Natural killer cell treated with Interleukin-12 subunit alpha and Interleukin-12 subunit beta and Interleukin-15 and Interleukin-18, amount 100 ng/mL, for 72 hours (primary cell): ENCODE measurements around the gene RSU1. TPM values are rescaled to one million over a fixed set of nuclear protein-coding genes. Genes with fewer than 3 reads are reported as not detected.

Experiments
- ATAC-seq, 2 donors: fragments of 150-1000 bp; cut with Tn5 transposase in 1 of 2; sonication (Bioruptor Pico), chemical (Tn5 transposase) in 1 of 2; 2 replicates each; pipeline ENCODE4 v1.10.0; 2021
- DNase-seq: peaks from one replicate; pipeline ENCODE4 v3.0.0; 2022; ENCODE audit warnings: low spot score
- H3K27ac Mint-ChIP-seq, 2 donors: 1 replicate in 1 of 2; 2 replicates in 1 of 2; pipeline ENCODE4 v1.8.0; 2022; ENCODE audit warnings: mixed read lengths in 2 of 2, mild to moderate bottlenecking in 1 of 2, moderate library complexity in 1 of 2
- H3K27me3 Mint-ChIP-seq, 2 donors: 1 replicate in 1 of 2; 2 replicates in 1 of 2; pipeline ENCODE4 v1.8.0; 2022; ENCODE audit warnings: mixed read lengths in 2 of 2
- H3K36me3 Mint-ChIP-seq: one replicate; pipeline ENCODE4 v1.8.0; 2022; ENCODE audit warnings: mixed read lengths
- H3K4me1 Mint-ChIP-seq, 2 donors: 1 replicate in 1 of 2; 2 replicates in 1 of 2; pipeline ENCODE4 v1.8.0; 2022; ENCODE audit warnings: low read depth in 2 of 2, mixed read lengths in 2 of 2, mild to moderate bottlenecking in 1 of 2
- H3K4me3 Mint-ChIP-seq: one replicate; pipeline ENCODE4 v1.8.0; 2022; ENCODE audit warnings: mixed read lengths
- H3K9me3 Mint-ChIP-seq: 2 replicates; pipeline ENCODE4 v1.8.0; 2022; ENCODE audit warnings: mixed read lengths
- total RNA-seq, 2 donors: library from RNA; stranded (reverse); gene quantifications; one replicate each; pipeline ENCODE4 v1.2.3, GENCODE V29; 2022

RSU1 gene
- total RNA-seq, 2 donors from 2014 or later: 108 to 200 TPM

- H3K4me3 Mint-ChIP-seq: no peak overlapping the region
- DNase-seq (no peak), ATAC-seq (no peak)
- no peaks in the 10 kb centered on the region for H3K9me3 Mint-ChIP-seq
- H3K27ac Mint-ChIP-seq: peak overlapping the region in 1 of 2 donors; percentile 54
- peaks cover 4% of the 10 kb centered on the region for H3K36me3 Mint-ChIP-seq
- no peaks in the 10 kb centered on the region for H3K27me3 Mint-ChIP-seq
- H3K4me1 Mint-ChIP-seq: peaks cover 33 to 51% of the 10 kb centered on the region in 2 donors
Measured at GRCh38 chr10:16649757-16650156, 167.5 kb downstream of the RSU1 start.

- no peak for DNase-seq
- H3K27me3 Mint-ChIP-seq: no peaks in the 10 kb centered on the region
- H3K4me1 Mint-ChIP-seq: peaks cover 46 to 56% of the 10 kb centered on the region in 2 donors
- no peak overlapping the region for H3K27ac Mint-ChIP-seq
- ATAC-seq: no peak
- H3K4me3 Mint-ChIP-seq: no peak overlapping the region
- peaks cover 4% of the 10 kb centered on the region for H3K36me3 Mint-ChIP-seq
- H3K9me3 Mint-ChIP-seq: no peaks in the 10 kb centered on the region
Measured at GRCh38 chr10:16648366-16648765, 168.9 kb downstream of the RSU1 start.

GRCh38 chr10:16646181-16647059 is 170.8 kb downstream of the RSU1 start:
- H3K36me3 Mint-ChIP-seq: peaks cover 4% of the 10 kb centered on the region
- DNase-seq: peak; percentile 79
- peak overlapping the region; percentile 93 to 95 for H3K27ac Mint-ChIP-seq
- peak overlapping the region; percentile 72 for H3K4me3 Mint-ChIP-seq
- H3K27me3 Mint-ChIP-seq: no peaks in the 10 kb centered on the region
- H3K9me3 Mint-ChIP-seq: no peaks in the 10 kb centered on the region
- peak; percentile 97 for ATAC-seq
- H3K4me1 Mint-ChIP-seq: peaks cover 41% of the 10 kb centered on the region in 2 donors

- peaks cover 46 to 51% of the 10 kb centered on the region in 2 donors for H3K4me1 Mint-ChIP-seq
- H3K9me3 Mint-ChIP-seq: no peaks in the 10 kb centered on the region
- DNase-seq (no peak), ATAC-seq (peak in 1 of 2 donors; percentile 59)
- H3K27ac Mint-ChIP-seq: peak overlapping the region; percentile 55 to 72
- no peaks in the 10 kb centered on the region for H3K27me3 Mint-ChIP-seq
- H3K36me3 Mint-ChIP-seq: peaks cover 4% of the 10 kb centered on the region
- peak overlapping the region; percentile 60 for H3K4me3 Mint-ChIP-seq
Measured at GRCh38 chr10:16644146-16644545, 173.1 kb downstream of the RSU1 start.

GRCh38 chr10:16643502-16643901 is 173.7 kb downstream of the RSU1 start:
- no peak for DNase-seq
- peaks cover 4% of the 10 kb centered on the region for H3K36me3 Mint-ChIP-seq
- H3K27me3 Mint-ChIP-seq: no peaks in the 10 kb centered on the region
- H3K27ac Mint-ChIP-seq: peak overlapping the region in 1 of 2 donors; percentile 55
- H3K9me3 Mint-ChIP-seq: no peaks in the 10 kb centered on the region
- H3K4me3 Mint-ChIP-seq: no peak overlapping the region
- H3K4me1 Mint-ChIP-seq: peaks cover 46 to 51% of the 10 kb centered on the region in 2 donors
- no peak for ATAC-seq

- no peak for DNase-seq
- no peak for ATAC-seq
- Mint-ChIP-seq H3K9me3 (no peaks in the 10 kb centered on the region), H3K4me3 (no peak overlapping the region), H3K36me3 (no peaks in the 10 kb centered on the region), H3K4me1 (peaks cover 21 to 30% of the 10 kb centered on the region in 2 donors), H3K27ac (peak overlapping the region in 1 of 2 donors; percentile 19), H3K27me3 (no peaks in the 10 kb centered on the region)
Measured at GRCh38 chr10:16640153-16640552, 177.1 kb downstream of the RSU1 start.

GRCh38 chr10:16639471-16639870 is 177.8 kb downstream of the RSU1 start:
- H3K36me3 Mint-ChIP-seq: no peaks in the 10 kb centered on the region
- H3K27me3 Mint-ChIP-seq: no peaks in the 10 kb centered on the region
- H3K27ac Mint-ChIP-seq: no peak overlapping the region
- DNase-seq (no peak), ATAC-seq (no peak)
- no peaks in the 10 kb centered on the region for H3K9me3 Mint-ChIP-seq
- no peak overlapping the region for H3K4me3 Mint-ChIP-seq
- peaks cover 20 to 28% of the 10 kb centered on the region in 2 donors for H3K4me1 Mint-ChIP-seq

- no peak for DNase-seq
- Mint-ChIP-seq H3K36me3 (no peaks in the 10 kb centered on the region), H3K27me3 (no peaks in the 10 kb centered on the region), H3K4me1 (peaks cover 0 to 3% of the 10 kb centered on the region in 2 donors), H3K4me3 (no peak overlapping the region), H3K9me3 (no peaks in the 10 kb centered on the region), H3K27ac (no peak overlapping the region)
- ATAC-seq: no peak
Measured at GRCh38 chr10:16632996-16633395, 184.2 kb downstream of the RSU1 start.

GRCh38 chr10:16626697-16627096 is 190.5 kb downstream of the RSU1 start:
- Mint-ChIP-seq H3K36me3 (peaks cover 10% of the 10 kb centered on the region), H3K4me1 (peaks cover 0 to 23% of the 10 kb centered on the region in 2 donors), H3K27ac (no peak overlapping the region), H3K4me3 (no peak overlapping the region), H3K27me3 (no peaks in the 10 kb centered on the region), H3K9me3 (peaks cover 4% of the 10 kb centered on the region)
- no peak for ATAC-seq
- no peak for DNase-seq

GRCh38 chr10:16612981-16613355 is 204.3 kb downstream of the RSU1 start:
- Mint-ChIP-seq H3K4me1 (peaks cover 6 to 14% of the 10 kb centered on the region in 2 donors), H3K9me3 (peaks cover 10% of the 10 kb centered on the region), H3K36me3 (peaks cover 31% of the 10 kb centered on the region), H3K27me3 (no peaks in the 10 kb centered on the region), H3K4me3 (no peak overlapping the region), H3K27ac (no peak overlapping the region)
- DNase-seq: no peak
- ATAC-seq: no peak

GRCh38 chr10:16612115-16612980 is 204.9 kb downstream of the RSU1 start:
- peaks cover 6 to 14% of the 10 kb centered on the region in 2 donors for H3K4me1 Mint-ChIP-seq
- H3K9me3 Mint-ChIP-seq: peaks cover 10% of the 10 kb centered on the region
- no peak overlapping the region for H3K4me3 Mint-ChIP-seq
- no peaks in the 10 kb centered on the region for H3K27me3 Mint-ChIP-seq
- peaks cover 27% of the 10 kb centered on the region for H3K36me3 Mint-ChIP-seq
- ATAC-seq (no peak), DNase-seq (no peak)
- no peak overlapping the region for H3K27ac Mint-ChIP-seq

- Mint-ChIP-seq H3K27ac (no peak overlapping the region), H3K27me3 (no peaks in the 10 kb centered on the region), H3K4me1 (peaks cover 6 to 9% of the 10 kb centered on the region in 2 donors), H3K36me3 (peaks cover 16% of the 10 kb centered on the region), H3K9me3 (peaks cover 6% of the 10 kb centered on the region), H3K4me3 (no peak overlapping the region)
- DNase-seq (no peak), ATAC-seq (no peak)
Measured at GRCh38 chr10:16611037-16611436, 206.2 kb downstream of the RSU1 start.

GRCh38 chr10:16609211-16609610 is 208.0 kb downstream of the RSU1 start:
- Mint-ChIP-seq H3K27me3 (no peaks in the 10 kb centered on the region), H3K4me1 (peaks cover 0 to 8% of the 10 kb centered on the region in 2 donors), H3K27ac (no peak overlapping the region), H3K9me3 (no peaks in the 10 kb centered on the region), H3K4me3 (no peak overlapping the region), H3K36me3 (no peaks in the 10 kb centered on the region)
- ATAC-seq: no peak
- DNase-seq: no peak

GRCh38 chr10:16606923-16607322 is 210.3 kb downstream of the RSU1 start:
- peaks cover 0 to 4% of the 10 kb centered on the region in 2 donors for H3K4me1 Mint-ChIP-seq
- no peaks in the 10 kb centered on the region for H3K27me3 Mint-ChIP-seq
- H3K27ac Mint-ChIP-seq: no peak overlapping the region
- no peaks in the 10 kb centered on the region for H3K9me3 Mint-ChIP-seq
- no peak overlapping the region for H3K4me3 Mint-ChIP-seq
- DNase-seq: no peak
- H3K36me3 Mint-ChIP-seq: no peaks in the 10 kb centered on the region
- ATAC-seq: no peak
